GM18868 (cell line): ENCODE data around the gene WDR11.
"Not testable (repeated sequence)": the region's sequence is repeated elsewhere in the genome, so short reads cannot be mapped to it uniquely, and the experiment has no call there.

Experiments used
- ATAC-seq: cut with Tn5 transposase; IDR thresholded peaks from one replicate; pipeline ENCODE4 v1.9.1; 2021; ENCODE audit warnings: mild to moderate bottlenecking, moderate library complexity; ENCODE audit not compliant: unreplicated experiment

WDR11 gene

GRCh38 chr10:120854388-120854787 lies 3.2 kb downstream of the WDR11 start:
- no peak for ATAC-seq

GRCh38 chr10:120861178-120861855 lies 10.2 kb downstream of the WDR11 start:
- no peak for ATAC-seq

- no peak for ATAC-seq
Observed at GRCh38 chr10:120873741-120874140, 22.6 kb downstream of the WDR11 start.

DNA sequence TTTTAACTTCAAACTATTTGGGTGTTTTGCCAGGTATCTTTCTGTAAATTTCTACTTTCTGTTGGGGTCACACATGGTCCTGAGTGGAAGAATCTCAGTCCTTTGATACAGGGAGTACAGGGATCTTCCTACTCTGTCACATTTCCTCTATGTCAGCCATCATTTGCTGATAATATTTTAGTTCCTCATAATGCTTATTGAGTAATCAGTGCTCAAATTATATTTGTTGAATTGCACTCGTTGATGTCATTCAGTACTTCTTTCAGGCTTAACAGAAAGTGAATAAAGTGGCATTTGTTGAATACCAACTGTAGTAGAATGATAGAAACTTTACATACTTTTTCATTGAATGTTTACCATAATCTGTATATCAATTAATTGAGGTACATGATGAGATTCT lies 31.9 kb downstream of the WDR11 start:
- ATAC-seq, result no peak

GRCh38 chr10:120887482-120887881 lies 36.3 kb downstream of the WDR11 start:
- ATAC-seq, result no peak

DNA sequence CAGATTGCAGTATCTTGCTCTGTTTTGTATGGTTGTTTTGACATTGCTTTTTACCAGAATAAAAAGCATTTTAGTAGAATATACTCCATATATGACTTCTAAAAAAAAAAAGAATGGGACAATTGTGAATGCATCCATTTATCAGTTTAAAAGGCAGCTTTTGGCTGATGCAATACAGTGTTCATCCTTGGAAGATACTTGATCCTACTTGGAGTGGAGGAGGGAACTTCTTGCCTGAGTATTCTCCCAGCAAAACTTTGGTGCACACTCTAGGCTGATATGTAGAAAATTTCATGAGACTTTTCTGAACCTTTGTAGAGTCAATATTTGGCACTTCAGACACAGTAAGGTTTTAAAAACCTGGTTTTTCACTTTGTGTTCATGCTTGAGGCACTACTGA lies 40.2 kb downstream of the WDR11 start:
- no peak for ATAC-seq

- no peak for ATAC-seq
Observed at GRCh38 chr10:120894556-120894955, 43.4 kb downstream of the WDR11 start.

GRCh38 chr10:120897343-120897742 lies 46.2 kb downstream of the WDR11 start:
- no peak for ATAC-seq

GRCh38 chr10:120905268-120905667 lies 54.1 kb downstream of the WDR11 start:
- ATAC-seq, result no peak

DNA sequence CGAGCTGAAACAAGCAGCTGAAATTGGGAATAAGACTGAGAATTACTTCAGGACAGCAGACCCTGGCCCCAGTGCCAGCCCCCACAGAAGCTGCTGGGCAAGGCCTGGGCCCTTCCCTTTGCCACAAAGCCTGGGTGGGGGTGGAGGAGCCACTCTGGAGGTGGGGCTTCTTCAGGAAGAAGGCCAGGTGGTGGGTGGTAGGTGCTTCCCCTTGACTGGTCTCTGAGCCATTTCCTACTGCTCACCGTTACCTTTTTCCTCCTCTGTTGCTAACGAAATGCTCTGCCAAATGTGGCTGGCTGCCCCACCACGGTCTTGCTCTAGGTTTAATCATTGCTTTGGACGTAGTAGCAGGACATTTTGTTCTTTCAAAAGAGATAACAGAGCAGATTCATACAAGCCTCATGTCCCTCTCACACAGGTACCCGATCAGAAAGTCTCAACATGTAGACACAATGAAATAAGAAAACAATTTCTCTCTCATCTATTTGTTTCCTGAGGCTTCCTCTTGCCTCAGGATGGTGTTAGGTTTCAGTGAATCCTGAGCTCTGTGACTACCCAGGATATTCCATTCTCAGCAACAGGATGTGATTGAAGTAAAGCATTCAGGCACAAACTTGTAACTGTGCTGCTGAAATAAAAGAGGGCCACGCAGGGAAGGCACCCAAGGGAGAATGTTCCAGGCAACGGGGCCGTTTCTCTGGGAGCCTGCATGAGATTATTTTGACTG lies 66.5 kb downstream of the WDR11 start:
- ATAC-seq, result no peak

- ATAC-seq, result not testable (repeated sequence)
Observed at GRCh38 chr10:120923886-120924285, 72.7 kb downstream of the WDR11 start.

- ATAC-seq, result no peak
Observed at GRCh38 chr10:120926611-120927010, 75.4 kb downstream of the WDR11 start.

- no peak for ATAC-seq
Observed at GRCh38 chr10:120927352-120927751, 76.2 kb downstream of the WDR11 start.

DNA sequence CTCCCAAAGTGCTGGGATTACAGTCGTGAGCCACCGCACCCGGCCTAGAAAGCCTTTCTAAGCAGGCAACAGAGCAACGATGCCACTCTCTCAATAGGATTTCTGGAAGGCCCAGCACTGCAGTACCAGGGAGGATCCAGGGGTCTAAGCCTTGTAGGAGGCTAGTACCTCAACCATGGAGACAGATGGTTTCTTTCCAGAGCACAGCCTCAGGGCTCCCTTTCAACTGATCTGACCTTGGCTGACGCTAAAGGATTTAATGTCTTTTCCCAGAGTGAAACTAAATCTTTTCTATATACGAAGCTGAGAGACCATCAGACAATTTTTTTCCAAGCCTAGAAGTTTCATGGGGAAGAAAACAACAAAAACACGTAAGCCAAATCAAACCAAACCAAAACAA lies 78.0 kb downstream of the WDR11 start:
- no peak for ATAC-seq

DNA sequence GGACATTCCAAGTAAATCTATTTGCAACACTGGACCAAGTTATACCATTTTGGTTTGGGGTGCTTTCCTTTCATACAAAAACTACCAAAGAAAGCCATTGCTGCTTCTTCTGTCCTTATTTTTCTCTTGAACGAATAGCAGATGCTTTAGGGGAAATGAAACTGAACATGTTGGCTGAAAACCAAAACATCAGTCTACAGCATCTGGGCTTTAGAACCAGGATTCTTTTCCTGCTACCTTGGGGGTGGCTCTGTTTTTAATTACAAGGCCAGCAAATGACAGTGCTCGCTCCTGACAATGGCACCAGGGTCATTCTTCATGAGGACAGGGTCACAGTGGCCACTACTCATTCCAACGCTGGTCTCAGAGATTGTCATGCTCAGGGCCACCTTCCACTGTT lies 80.3 kb downstream of the WDR11 start:
- no peak for ATAC-seq

GRCh38 chr10:120931999-120932398 lies 80.8 kb downstream of the WDR11 start:
- ATAC-seq, result no peak

DNA sequence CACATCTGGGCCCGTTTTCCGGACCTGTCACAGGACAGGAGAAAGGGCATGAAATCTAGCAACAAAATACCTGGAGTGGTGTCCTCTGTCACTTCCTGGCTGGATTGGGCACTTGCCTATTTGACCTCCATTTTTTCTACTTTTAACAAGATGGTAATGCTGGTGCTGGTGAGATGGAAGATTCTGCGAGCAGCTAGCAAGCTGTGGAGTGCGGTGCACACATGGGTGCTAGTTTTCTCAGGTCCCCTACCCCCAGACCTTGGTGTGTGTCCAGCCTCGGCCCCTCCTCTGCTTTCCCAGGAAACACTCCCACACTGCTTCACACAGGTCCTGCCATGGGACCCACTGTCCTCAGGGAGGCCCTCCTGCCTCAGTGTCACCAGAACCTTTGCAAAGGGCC lies 87.7 kb downstream of the WDR11 start:
- ATAC-seq, result no peak

DNA sequence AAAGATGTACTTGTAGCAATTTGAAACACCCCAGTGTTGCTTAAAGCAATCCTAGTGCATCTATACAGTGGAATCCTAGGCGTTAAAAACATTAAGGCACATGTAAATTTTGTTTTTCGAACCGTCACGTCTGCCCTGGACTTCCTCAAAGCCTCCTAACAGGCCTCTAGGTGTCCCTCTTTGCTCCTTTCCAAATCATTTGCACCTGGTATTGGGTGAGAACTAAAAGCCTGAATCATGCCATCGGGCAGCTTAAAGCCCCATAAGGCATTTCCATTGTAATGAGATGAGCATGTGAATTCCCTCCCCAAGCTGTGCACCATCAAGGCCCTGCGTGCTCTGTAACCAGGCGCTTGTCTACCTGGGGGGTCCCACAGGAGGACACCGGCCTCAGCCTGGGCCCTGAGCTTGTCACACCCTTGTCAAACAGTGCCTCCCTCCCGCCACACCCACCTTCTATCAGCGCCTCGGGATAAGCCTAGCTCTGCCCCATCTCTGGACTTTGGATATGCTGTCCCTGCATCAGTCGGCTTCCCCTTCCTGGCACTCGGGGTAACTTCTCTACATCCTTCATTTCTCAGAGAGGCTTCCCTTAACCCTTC lies 89.2 kb downstream of the WDR11 start:
- ATAC-seq, result no peak

DNA sequence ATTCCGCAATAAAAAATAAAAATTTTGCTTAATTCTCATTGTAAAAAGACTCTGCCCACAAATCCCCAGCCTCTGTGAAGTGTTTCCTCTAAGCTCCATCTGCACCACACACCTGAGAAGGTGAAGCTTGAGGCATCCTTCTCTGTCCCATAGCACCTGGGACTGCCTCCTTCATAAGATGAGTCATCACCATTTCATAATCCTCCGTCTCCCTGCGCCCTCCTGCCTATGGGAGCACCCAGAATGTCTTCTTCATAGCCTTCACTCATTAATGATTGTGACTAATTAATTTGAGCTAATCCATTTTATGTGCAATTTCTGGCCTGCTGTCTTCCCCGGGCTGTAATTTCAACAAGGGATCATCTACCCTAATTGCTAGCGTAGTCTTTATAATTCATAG lies 90.3 kb downstream of the WDR11 start:
- ATAC-seq, result no peak

- ATAC-seq, result peak; percentile 97
Observed at GRCh38 chr10:120942806-120943413, 91.7 kb downstream of the WDR11 start.

- no peak for ATAC-seq
Observed at GRCh38 chr10:120943542-120943941, 92.4 kb downstream of the WDR11 start.
